Ovary (tissue), 9 donors: Measurements from ENCODE around the gene ACOT8. TPM values are rescaled to one million over a fixed set of nuclear protein-coding genes. Genes with fewer than 3 reads are reported as not detected.

Source experiments
- DNase-seq, 5 donors: peaks; one replicate each; pipeline ENCODE4 v3.0.0-alpha.2; 2019 to 2020
- H3K27ac ChIP-seq, 2 donors: fragments of 200-600 bp; one replicate each; pipeline versions ENCODE4 v1.5.1 to v1.8.0; 2019 to 2022
- H3K27me3 ChIP-seq: fragments of 200-600 bp; one replicate; pipeline ENCODE4 v1.8.0; 2022
- H3K36me3 ChIP-seq: fragments of 200-600 bp; sonication (generic); one replicate; pipeline ENCODE4 v1.5.1; 2019
- H3K4me1 ChIP-seq: one replicate; pipeline ENCODE4 v1.8.1; 2013; ENCODE audit warnings: mild to moderate bottlenecking, moderate library complexity; ENCODE audit not compliant: insufficient read depth
- H3K4me3 ChIP-seq: fragments of 200-600 bp; sonication (generic); one replicate; pipeline ENCODE4 v1.5.1; 2017
- H3K9me3 ChIP-seq, 2 donors: fragments of 200-600 bp in 1 of 2; sonication (generic) in 1 of 2; one replicate each; pipeline versions ENCODE4 v1.5.1 to v1.8.1; 2013 to 2019; ENCODE audit warnings: mild to moderate bottlenecking in 1 of 2, moderate library complexity in 1 of 2
- CTCF ChIP-seq, 3 donors: fragments of 450-650 bp in 2 of 3; fragments of 200-600 bp in 1 of 3; IDR thresholded peaks; one replicate each; pipeline versions ENCODE4 v1.5.1 to v1.8.0; 2016 to 2022; ENCODE audit warnings: antibody characterized with exemption in 3 of 3, mild to moderate bottlenecking in 1 of 3
- EP300 ChIP-seq: sonication (generic); formaldehyde crosslinking; IDR thresholded peaks from one replicate; pipeline ENCODE4 v1.6.1; 2017; ENCODE audit warnings: antibody characterized with exemption
- POLR2A ChIP-seq: fragments of 450-650 bp; IDR thresholded peaks from one replicate; pipeline ENCODE4 v1.6.1; 2017; ENCODE audit warnings: antibody characterized with exemption, mild to moderate bottlenecking, moderate library complexity
- WGBS, 3 donors: extraction: QIAGEN DNeasy Blood & Tissue Kit in 1 of 3; methylation state at CpG; one replicate each; pipeline versions ENCODE4 v1.1.5 to v1.1.7; 2013 to 2017; 5-methylcytosine and 5-hydroxymethylcytosine counted together
- intact Hi-C, 4 donors: fragments of 100-400 bp; cut with DNase I; formaldehyde crosslinking; loops; one replicate each; pipeline versions ENCODE4 v1.11.0 to v1.15.1; 2022 to 2023
- polyA plus RNA-seq, 2 donors: library from polyadenylated mRNA; stranded (reverse); fragments of 200-250 nt in 1 of 2; fragments of 350-450 nt in 1 of 2; fragmentation: Illumina TruSeq in 1 of 2; extraction: RNeasy Lipid Tissue Mini Kit (QIAGEN cat#74804) in 1 of 2; gene quantifications; one replicate each; pipeline ENCODE4 v1.2.3, GENCODE V29; 2013 to 2014
- total RNA-seq, 7 donors: library from RNA; depleted of rRNA in 2 of 7; stranded (reverse); fragments of >200 nt in 2 of 7; fragmentation: NEBNext Ultra II Directional in 3 of 7; extraction: Animal tissue kit (Norgen Biotek cat#: 25700) in 3 of 7; gene quantifications; one replicate each; pipeline versions ENCODE4 v1.1.0 to v1.2.4, GENCODE V29; 2016 to 2023
- donor health status: DM: no; HTN: no; CAD: no; lungs with moderate emphysema.
- donor health status: DM: no; HTN: no; CAD: no.
- donor health status: Bipolar disorder and iron deficiency.
- donor health status: DM: yes; HTN: yes; CAD: no.
- donor health status: DM: no; HTN: no; CAD: no.
- donor health status: DM: yes; HTN: yes; CAD: no.

The ACOT8 gene
- total and polyA plus RNA-seq, 9 donors: 13.5 to 26.7 (median 19.6) TPM

GRCh38 chr20:45867136-45867818 lies 10.1 kb upstream of the ACOT8 start:
- H3K36me3 ChIP-seq: no peaks in the 10 kb centered on the region
- no peaks in the 10 kb centered on the region for H3K27me3 ChIP-seq
- peak overlapping the region in 1 of 2 donors; percentile 69 for H3K27ac ChIP-seq
- WGBS, 3 donors: 55 to 72% (median 66%) methylated on average over 6 of the region's 6 CpGs
- H3K4me3 ChIP-seq: no peak overlapping the region
- no peak for TF ChIP-seq POLR2A
- no peak for TF ChIP-seq EP300
- peaks cover 1% of the 10 kb centered on the region for H3K4me1 ChIP-seq
- DNase-seq: peak in 1 of 5 donors; percentile 17
- no peaks in the 10 kb centered on the region for H3K9me3 ChIP-seq
- intact Hi-C loops: no loop called here

GRCh38 chr20:45866454-45866853 lies 9.3 kb upstream of the ACOT8 start:
- TF ChIP-seq EP300 (no peak), POLR2A (no peak), CTCF (IDR thresholded peaks at IDR 0.05) (no peak)
- intact Hi-C loops: no loop called here
- H3K4me3 ChIP-seq: no peak overlapping the region
- peak in 1 of 5 donors; percentile 9 for DNase-seq
- H3K27me3 ChIP-seq: no peaks in the 10 kb centered on the region
- H3K36me3 ChIP-seq: no peaks in the 10 kb centered on the region
- H3K4me1 ChIP-seq: peaks cover 1% of the 10 kb centered on the region
- 91 to 94% (median 92%) methylated on average over 5 of the region's 5 CpGs for WGBS, 3 donors
- peak overlapping the region in 1 of 2 donors; percentile 69 for H3K27ac ChIP-seq
- H3K9me3 ChIP-seq: no peaks in the 10 kb centered on the region

GRCh38 chr20:45863543-45864470 lies 6.6 kb upstream of the ACOT8 start:
- Histone ChIP-seq H3K27ac (no peak overlapping the region), H3K36me3 (no peaks in the 10 kb centered on the region), H3K4me3 (no peak overlapping the region), H3K27me3 (no peaks in the 10 kb centered on the region), H3K9me3 (no peaks in the 10 kb centered on the region), H3K4me1 (peaks cover 1% of the 10 kb centered on the region)
- 85 to 90% (median 87%) methylated on average over 7 of the region's 7 CpGs for WGBS, 3 donors
- DNase-seq: peak in 1 of 5 donors; percentile 4
- intact Hi-C loops: no loop called here
- no peak for TF ChIP-seq POLR2A
- TF ChIP-seq CTCF (IDR thresholded peaks at IDR 0.05): no peak
- TF ChIP-seq EP300: no peak

- intact Hi-C loops: no loop called here
- H3K27ac ChIP-seq: no peak overlapping the region
- peaks cover 3% of the 10 kb centered on the region for H3K4me1 ChIP-seq
- no peak for DNase-seq
- no peaks in the 10 kb centered on the region for H3K36me3 ChIP-seq
- H3K9me3 ChIP-seq: no peaks in the 10 kb centered on the region
- H3K27me3 ChIP-seq: no peaks in the 10 kb centered on the region
- TF ChIP-seq EP300 (no peak), CTCF (IDR thresholded peaks at IDR 0.05) (no peak), POLR2A (no peak)
- no peak overlapping the region for H3K4me3 ChIP-seq
- 88 to 93% (median 89%) methylated on average over 7 of the region's 7 CpGs for WGBS, 3 donors
Measured at GRCh38 chr20:45861221-45862075, 4.3 kb upstream of the ACOT8 start.
